Fibroblast of skin of left biceps (primary cell): ENCODE data around the gene WFIKKN2.
"Not testable (repeated sequence)": the region's sequence is repeated elsewhere in the genome, so short reads cannot be mapped to it uniquely, and the experiment has no call there.

Experiments
- DNase-seq, 2 experiments: peaks; one replicate each; pipeline ENCODE4 v3.0.0-alpha.2; 2013; ENCODE audit warnings: low read depth in 2 of 2

WFIKKN2 gene

DNA sequence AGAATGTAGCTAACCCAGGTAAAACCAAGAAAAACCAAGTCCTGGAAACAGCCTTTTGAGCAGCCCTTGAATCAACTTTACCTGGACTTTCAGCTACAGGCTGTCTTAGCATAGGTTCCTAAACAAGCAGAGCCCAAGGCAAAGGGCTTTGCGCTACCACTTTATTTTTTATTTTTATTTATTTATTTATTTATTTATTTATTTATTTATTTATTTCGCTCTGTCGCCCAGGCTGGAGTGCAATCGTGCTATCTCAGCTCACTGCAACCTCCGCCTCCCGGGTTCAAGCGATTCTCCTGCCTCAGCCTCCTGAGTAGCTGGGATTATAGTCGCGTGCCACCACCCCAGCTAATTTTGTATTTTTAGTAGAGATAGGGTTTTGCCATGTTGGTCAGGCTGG is 41.7 kb downstream of the WFIKKN2 start:
- DNase-seq, result not testable (repeated sequence)

DNA sequence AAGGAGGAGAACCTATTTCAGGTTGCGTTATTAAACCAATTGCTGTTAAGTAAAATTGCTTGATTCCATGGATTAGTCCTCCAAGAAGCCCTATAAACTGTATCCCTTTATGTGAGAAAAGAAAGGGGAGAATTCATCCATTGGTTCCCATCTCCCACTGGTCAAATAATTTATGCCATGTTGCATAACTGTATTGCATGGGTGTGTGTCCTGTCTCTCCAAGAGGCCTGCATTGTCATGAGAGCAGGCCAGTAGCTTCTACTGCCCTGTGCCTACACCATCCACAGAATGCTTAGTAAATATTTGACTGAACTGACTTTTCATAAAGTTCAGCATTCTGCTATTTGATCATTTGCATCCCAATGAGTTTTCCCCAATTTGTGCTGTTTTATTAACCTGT is 42.5 kb downstream of the WFIKKN2 start:
- no peak for DNase-seq

GRCh38 chr17:50879086-50879485 is 43.7 kb downstream of the WFIKKN2 start:
- DNase-seq, result no peak

GRCh38 chr17:50881182-50881581 is 45.8 kb downstream of the WFIKKN2 start:
- no peak for DNase-seq

DNA sequence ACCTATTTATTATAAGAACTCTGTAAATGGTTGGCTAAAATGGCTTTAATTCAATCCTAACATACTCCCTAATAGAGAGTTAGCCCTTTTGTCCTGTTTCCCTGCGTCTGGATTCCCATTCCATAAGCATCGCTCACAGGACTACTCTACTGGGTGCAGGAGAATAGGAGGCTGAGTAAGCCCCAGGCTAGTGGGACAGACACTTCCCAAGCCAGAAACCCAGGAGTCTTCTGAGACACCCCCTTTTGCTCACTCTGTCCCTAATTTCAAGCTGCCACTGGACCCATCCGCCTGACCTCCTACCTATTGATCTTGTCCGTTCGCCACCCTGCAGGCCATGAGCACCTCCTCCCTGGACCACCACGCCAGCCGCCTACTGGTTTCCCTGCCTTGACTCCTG is 47.5 kb downstream of the WFIKKN2 start:
- no peak for DNase-seq

DNA sequence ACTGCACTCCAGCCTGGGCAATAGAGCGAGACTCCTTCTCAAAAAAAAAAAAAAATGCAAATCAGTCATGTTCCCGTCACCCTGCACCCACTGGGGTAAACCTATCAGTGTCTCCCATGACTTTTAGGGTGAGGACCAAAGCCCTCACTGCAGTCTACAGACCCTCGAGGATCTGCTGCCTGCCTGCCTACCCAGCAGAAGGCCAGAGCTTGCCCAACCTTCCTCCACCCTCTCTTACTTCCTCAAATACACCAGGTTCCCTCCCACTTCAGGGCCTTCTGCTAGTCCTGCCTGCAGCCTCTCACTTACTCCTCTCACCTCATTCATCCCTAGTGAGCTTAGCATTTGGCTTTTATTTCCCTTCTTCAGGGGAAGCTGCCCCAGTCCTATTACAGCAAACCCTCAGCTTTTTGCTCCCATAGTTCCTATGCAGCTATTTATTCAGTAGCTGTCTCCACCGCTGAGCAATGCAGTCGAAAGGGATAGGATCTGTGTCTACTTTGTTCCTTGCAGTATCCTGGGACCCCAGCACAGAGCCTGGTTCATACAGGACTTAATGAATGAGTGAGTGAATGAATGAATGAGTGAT is 48.6 kb downstream of the WFIKKN2 start:
- DNase-seq, result no peak

DNA sequence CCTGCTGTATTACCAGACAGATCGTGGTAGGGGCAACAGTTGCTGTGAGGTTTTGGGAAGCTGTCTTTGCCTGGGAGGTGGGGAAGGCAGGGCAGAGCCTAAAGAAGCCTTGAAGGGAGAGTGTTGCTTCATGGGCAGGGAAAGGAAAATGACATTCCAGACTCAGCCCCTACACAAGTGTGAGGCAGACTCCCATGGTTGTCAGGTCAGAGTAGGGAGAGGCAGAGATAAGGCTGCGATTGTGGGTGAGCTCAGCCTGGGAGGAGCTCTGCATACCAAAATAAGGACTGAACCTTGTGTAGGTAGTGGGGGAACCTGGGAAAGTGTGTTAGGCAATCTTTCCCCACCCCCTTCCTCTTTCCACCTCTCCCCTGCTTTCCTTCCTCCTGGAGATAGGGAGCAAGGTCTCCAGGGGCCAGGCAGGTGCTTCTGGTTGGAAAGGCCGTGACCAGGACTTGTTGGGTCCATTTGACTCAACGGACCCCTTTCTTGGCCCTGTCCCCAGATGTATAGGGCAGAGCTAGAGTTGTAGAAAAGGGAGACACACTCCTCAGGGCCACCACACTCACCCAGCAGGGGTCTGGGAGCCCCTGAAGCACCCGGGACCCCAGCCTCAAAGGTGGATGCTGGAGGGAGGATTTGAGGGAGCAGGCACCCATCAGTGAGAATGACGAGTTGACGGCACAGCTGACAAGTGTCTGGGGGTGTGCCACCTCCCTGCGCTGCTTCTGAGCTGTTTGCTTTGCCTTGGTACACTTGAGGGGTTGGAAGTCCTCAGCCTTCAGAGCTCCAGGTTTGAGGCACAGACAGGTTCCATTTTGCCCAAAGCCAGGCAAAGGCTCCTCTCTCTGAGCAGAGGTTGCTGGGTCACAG is 49.3 kb downstream of the WFIKKN2 start:
- no peak for DNase-seq

- DNase-seq, result no peak
These were observed 52.4 kb downstream of the WFIKKN2 start for GRCh38 chr17:50887705-50888245.

DNA sequence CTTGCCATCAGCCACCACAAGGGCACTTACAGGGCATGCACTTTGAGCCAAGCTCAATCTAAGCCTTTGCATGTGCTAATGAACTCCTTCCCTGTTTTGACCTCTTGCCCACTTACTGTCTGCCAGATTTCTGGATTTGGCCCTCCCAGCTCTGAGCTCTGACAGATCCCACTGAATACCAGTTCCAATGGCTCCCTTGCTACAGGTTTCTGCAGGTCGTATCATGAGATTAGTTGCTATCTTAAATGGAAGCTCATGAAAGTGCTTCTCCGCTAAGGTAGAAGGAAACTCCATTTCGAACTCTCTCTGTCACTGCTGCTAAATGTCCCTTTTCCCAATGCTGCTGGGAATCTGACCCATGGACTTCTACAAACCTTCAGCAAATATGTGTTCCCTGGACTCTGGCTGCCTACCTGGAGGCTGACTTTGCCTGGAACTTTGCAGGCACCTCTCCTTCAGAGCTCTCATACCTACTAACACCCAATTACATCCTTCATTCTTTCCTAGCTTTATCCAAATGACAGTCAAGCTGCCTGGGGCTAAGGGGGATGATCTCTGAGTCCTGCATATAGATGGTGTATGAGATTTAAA is 54.2 kb downstream of the WFIKKN2 start:
- DNase-seq, result no peak

DNA sequence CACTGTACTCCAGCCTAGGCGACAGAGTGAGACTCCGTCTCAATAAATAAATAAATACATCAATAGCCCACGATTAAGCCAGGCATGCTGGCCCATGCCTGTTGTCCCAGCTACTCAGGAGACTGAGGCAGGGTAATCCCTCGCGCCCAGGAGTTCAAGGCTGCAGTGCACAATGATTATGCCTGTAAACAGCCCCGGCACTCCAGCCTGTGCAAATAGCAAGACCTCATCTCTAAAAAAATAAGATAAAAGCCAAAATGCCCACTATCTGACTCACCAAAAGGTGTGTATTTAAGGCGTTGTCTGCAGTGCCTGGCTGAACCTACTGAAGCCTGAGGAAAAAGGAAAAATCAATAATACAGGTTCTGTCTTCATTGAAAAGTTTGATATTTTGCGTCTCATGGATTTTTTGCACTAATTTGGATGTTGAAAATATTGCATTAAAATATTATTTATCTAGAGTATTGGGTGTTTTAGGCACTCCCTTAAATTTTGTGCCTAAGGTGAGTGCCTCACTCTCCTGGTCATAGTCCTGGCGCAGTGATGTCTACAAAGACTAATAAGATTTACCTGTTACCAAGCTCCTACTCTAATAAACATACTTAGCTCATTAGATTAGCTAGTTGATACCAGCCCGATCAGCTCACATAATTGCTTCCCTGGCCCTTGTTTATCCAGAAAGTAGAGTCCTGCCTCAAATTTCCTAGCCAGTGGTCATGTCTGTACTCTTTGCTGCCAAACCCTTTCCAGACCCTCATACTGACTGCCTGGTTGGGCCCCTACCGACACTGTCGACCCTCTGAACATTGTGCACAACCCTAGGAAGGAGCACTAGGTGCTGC is 55.5 kb downstream of the WFIKKN2 start:
- DNase-seq, result no peak

DNA sequence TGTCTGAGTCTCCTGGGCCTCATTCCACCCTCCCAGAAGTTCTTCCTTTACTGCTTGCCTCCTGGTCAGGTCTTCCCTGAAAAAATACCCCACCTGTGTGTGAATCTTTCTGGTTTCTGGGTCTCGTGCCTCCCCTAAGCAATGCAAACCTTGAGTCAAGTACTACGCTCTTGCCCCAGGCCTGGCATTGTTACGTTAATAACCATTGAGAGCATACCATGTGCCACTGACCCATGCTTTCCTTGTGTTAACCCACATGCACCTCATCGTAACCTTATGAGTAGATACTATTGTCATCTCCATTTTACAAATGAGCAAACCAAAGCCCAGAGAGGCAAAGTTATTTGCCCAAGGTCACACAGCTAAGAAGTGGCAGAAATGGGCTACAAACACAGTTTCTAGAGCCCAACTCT is 56.2 kb downstream of the WFIKKN2 start:
- no peak for DNase-seq
